H9 (cell line): ENCODE measurements around the gene RASSF7. TPM values are rescaled to one million over a fixed set of nuclear protein-coding genes. Genes with fewer than 3 reads are reported as not detected.
A peak's percentile ranks its signal among the peaks of the same experiment; 100 is the strongest.

Experiments used
- DNase-seq: peaks from one replicate; pipeline ENCODE4 v3.0.0-alpha.2; 2017
- H2AFZ ChIP-seq: one replicate; pipeline ENCODE4 v1.6.1; 2013; ENCODE audit warnings: mild to moderate bottlenecking, low read length, control low read depth, moderate library complexity
- H2AK5ac ChIP-seq: 2 replicates; pipeline ENCODE4 v1.6.1; 2013; ENCODE audit warnings: low read length, control low read depth, mixed read lengths; ENCODE audit not compliant: insufficient read length
- H2BK120ac ChIP-seq: one replicate; pipeline ENCODE4 v1.6.1; 2013; ENCODE audit warnings: low read depth, mild to moderate bottlenecking, low read length, control low read depth, inconsistent platforms; ENCODE audit not compliant: poor library complexity, severe bottlenecking
- H2BK12ac ChIP-seq: 2 replicates; pipeline ENCODE4 v1.6.1; 2013; ENCODE audit warnings: low read length, control low read depth, mixed read lengths, low read depth; ENCODE audit not compliant: insufficient read length
- H2BK15ac ChIP-seq: 2 replicates; pipeline ENCODE4 v1.6.1; 2013; ENCODE audit warnings: low read depth, low read length, control low read depth
- H2BK20ac ChIP-seq: one replicate; pipeline ENCODE4 v1.6.1; 2013; ENCODE audit warnings: low read depth, mild to moderate bottlenecking, low read length, control low read depth, inconsistent platforms; ENCODE audit not compliant: poor library complexity, severe bottlenecking
- H2BK5ac ChIP-seq: 2 replicates; pipeline ENCODE4 v1.6.1; 2013; ENCODE audit warnings: low read length, control low read depth, mixed read lengths; ENCODE audit not compliant: insufficient read length
- H3K14ac ChIP-seq: 2 replicates; pipeline ENCODE4 v1.6.1; 2013; ENCODE audit warnings: low read length, control low read depth; ENCODE audit not compliant: insufficient read depth
- H3K18ac ChIP-seq: 2 replicates; pipeline ENCODE4 v1.6.1; 2013; ENCODE audit warnings: low read depth, mild to moderate bottlenecking, mixed read lengths, low read length, control low read depth; ENCODE audit not compliant: insufficient read length
- H3K23ac ChIP-seq: 2 replicates; pipeline ENCODE4 v1.6.1; 2013; ENCODE audit warnings: low read length, control low read depth, mixed read lengths, low read depth; ENCODE audit not compliant: insufficient read length
- H3K23me2 ChIP-seq: 2 replicates; pipeline ENCODE4 v1.6.1; 2013; ENCODE audit warnings: low read depth, mild to moderate bottlenecking, mixed read lengths, low read length, control low read depth; ENCODE audit not compliant: insufficient read length, poor library complexity, severe bottlenecking
- H3K27ac ChIP-seq: 2 replicates; pipeline ENCODE4 v1.5.1; 2013; ENCODE audit warnings: low read length, control low read depth, mixed read lengths, low read depth; ENCODE audit not compliant: insufficient read length
- H3K27me3 ChIP-seq: 2 replicates; pipeline ENCODE4 v1.6.1; 2013; ENCODE audit warnings: low read length, control low read depth, inconsistent platforms; ENCODE audit not compliant: insufficient read depth
- H3K4ac ChIP-seq: 2 replicates; pipeline ENCODE4 v1.6.1; 2013; ENCODE audit warnings: low read depth, mild to moderate bottlenecking, control low read depth, inconsistent platforms, low read length, moderate library complexity
- H3K4me1 ChIP-seq: 2 replicates; pipeline ENCODE4 v1.6.1; 2013; ENCODE audit warnings: low read length, control low read depth, inconsistent platforms; ENCODE audit not compliant: insufficient read depth
- H3K4me2 ChIP-seq: 2 replicates; pipeline ENCODE4 v1.6.1; 2013; ENCODE audit warnings: low read length, control low read depth, mixed read lengths; ENCODE audit not compliant: insufficient read length, insufficient read depth
- H3K56ac ChIP-seq: 2 replicates; pipeline ENCODE4 v1.6.1; 2013; ENCODE audit warnings: low read depth, mild to moderate bottlenecking, mixed read lengths, low read length, control low read depth; ENCODE audit not compliant: insufficient read length
- H3K79me1 ChIP-seq: 2 replicates; pipeline ENCODE4 v1.6.1; 2013; ENCODE audit warnings: low read depth, mild to moderate bottlenecking, moderate library complexity, low read length, control low read depth, inconsistent platforms; ENCODE audit not compliant: insufficient read depth, poor library complexity, severe bottlenecking
- H3K79me2 ChIP-seq: 2 replicates; pipeline ENCODE4 v1.6.1; 2013; ENCODE audit warnings: low read length, control low read depth, inconsistent platforms; ENCODE audit not compliant: insufficient read depth
- H3K9ac ChIP-seq: 2 replicates; pipeline ENCODE4 v1.6.1; 2013; ENCODE audit warnings: low read length, control low read depth, mixed read lengths; ENCODE audit not compliant: insufficient read length; ENCODE audit errors: extremely low read depth
- H3K9me3 ChIP-seq: one replicate; pipeline ENCODE4 v1.6.1; 2013; ENCODE audit warnings: low read depth, low read length, inconsistent platforms; ENCODE audit not compliant: control insufficient read depth
- H3T11ph ChIP-seq: one replicate; pipeline ENCODE4 v1.6.1; 2013; ENCODE audit warnings: mild to moderate bottlenecking, low read length, control low read depth, inconsistent platforms
- H4K20me1 ChIP-seq: one replicate; pipeline ENCODE4 v1.6.1; 2013; ENCODE audit not compliant: control insufficient read depth, insufficient read length, insufficient read depth
- H4K5ac ChIP-seq: 2 replicates; pipeline ENCODE4 v1.6.1; 2013; ENCODE audit warnings: low read depth, mild to moderate bottlenecking, mixed read lengths, low read length, control low read depth; ENCODE audit not compliant: insufficient read length
- H4K8ac ChIP-seq: replicated peaks from 2 replicates; pipeline ENCODE4 v1.6.1; 2013; ENCODE audit warnings: low read length, control low read depth, mixed read lengths, low read depth; ENCODE audit not compliant: insufficient read length
- H4K91ac ChIP-seq: 2 replicates; pipeline ENCODE4 v1.6.1; 2013; ENCODE audit warnings: low read depth, mild to moderate bottlenecking, moderate library complexity, mixed read lengths, low read length, control low read depth; ENCODE audit not compliant: insufficient read length
- H3K27ac Mint-ChIP-seq, 3 experiments: 2 replicates in 2 of 3; 3 replicates in 1 of 3; pipeline ENCODE4 v1.8.0; 2020 to 2021; ENCODE audit warnings: mixed read lengths in 3 of 3, mild to moderate bottlenecking in 1 of 3, moderate library complexity in 1 of 3
- H3K27me3 Mint-ChIP-seq: 2 replicates; pipeline ENCODE4 v1.8.0; 2021; ENCODE audit warnings: low read depth, mild to moderate bottlenecking, moderate library complexity, mixed read lengths
- H3K36me3 Mint-ChIP-seq, 3 experiments: 2 replicates in 2 of 3; 3 replicates in 1 of 3; pipeline ENCODE4 v1.8.0; 2020 to 2021; ENCODE audit warnings: low read depth in 3 of 3, mixed read lengths in 3 of 3; ENCODE audit not compliant: insufficient read depth in 1 of 3
- H3K4me1 Mint-ChIP-seq, 2 experiments: 2 replicates each; pipeline ENCODE4 v1.8.0; 2020; ENCODE audit warnings: mixed read lengths in 2 of 2
- H3K4me3 Mint-ChIP-seq, 2 experiments: 2 replicates in 1 of 2; 3 replicates in 1 of 2; pipeline ENCODE4 v1.8.0; 2020 to 2021; ENCODE audit warnings: mild to moderate bottlenecking in 2 of 2, mixed read lengths in 2 of 2, moderate library complexity in 1 of 2
- H3K9me3 Mint-ChIP-seq, 2 experiments: 2 replicates in 1 of 2; 3 replicates in 1 of 2; pipeline ENCODE4 v1.8.0; 2020; ENCODE audit warnings: mild to moderate bottlenecking in 2 of 2, mixed read lengths in 2 of 2, moderate library complexity in 1 of 2
- CTCF ChIP-seq: fragments of 200-600 bp; sonication (generic); conservative IDR thresholded peaks from 3 replicates; pipeline ENCODE4 v1.8.0; 2021; ENCODE audit warnings: antibody characterized with exemption, mild to moderate bottlenecking
- WGBS: extraction: QIAGEN DNeasy Blood & Tissue Kit; methylation state at CpG from one replicate; pipeline ENCODE4 v1.1.7; 2013; ENCODE audit warnings: missing lambda C conversion rate, low lambda C conversion rate, mixed read lengths; ENCODE audit not compliant: insufficient read length; ENCODE audit errors: extremely low coverage; 5-methylcytosine and 5-hydroxymethylcytosine counted together
- total RNA-seq: library from RNA; stranded (reverse); gene quantifications from 2 replicates; pipeline ENCODE4 v1.2.1, GENCODE V29; 2021

The RASSF7 gene
- total RNA-seq, 1 experiment from 2014 or later, result 26.3 TPM

GRCh38 chr11:587978-588380 lies 27.2 kb downstream of the RASSF7 start:
- no peak overlapping the region for H4K5ac ChIP-seq
- no peak overlapping the region for H2BK15ac ChIP-seq
- H3K4me2 ChIP-seq, result no peak overlapping the region
- H3K23me2 ChIP-seq, result no peaks in the 10 kb centered on the region
- H3K23ac ChIP-seq, result no peak overlapping the region
- H3K36me3 Mint-ChIP-seq, result peaks cover 45 to 82% (median 77%) of the 10 kb centered on the region in 3 experiments
- no peaks in the 10 kb centered on the region for H3K27me3 ChIP-seq
- H3K14ac ChIP-seq, result no peak overlapping the region
- H3K4ac ChIP-seq, result no peak overlapping the region
- H2BK120ac ChIP-seq, result no peak overlapping the region
- peak overlapping the region in 1 of 3 experiments; percentile 55; a peak in 2 of 7 replicates for H3K27ac Mint-ChIP-seq
- no peaks in the 10 kb centered on the region for H3K4me1 Mint-ChIP-seq
- peaks cover 3% of the 10 kb centered on the region for H4K20me1 ChIP-seq
- no peak overlapping the region for H2AFZ ChIP-seq
- H3K4me1 ChIP-seq, result no peaks in the 10 kb centered on the region
- H4K91ac ChIP-seq, result no peak overlapping the region
- H3K27ac ChIP-seq, result no peak overlapping the region
- no peak for DNase-seq
- H3K9me3 Mint-ChIP-seq, result no peaks in the 10 kb centered on the region
- H2BK12ac ChIP-seq, result no peak overlapping the region
- no peak overlapping the region for H2BK20ac ChIP-seq
- no peaks in the 10 kb centered on the region for H3K9me3 ChIP-seq
- H3K79me1 ChIP-seq, result peaks cover 7% of the 10 kb centered on the region
- no peak overlapping the region for H4K8ac ChIP-seq
- no peak overlapping the region for H3K4me3 Mint-ChIP-seq
- WGBS, result no CpG with 5 or more reads among the region's 6 CpGs
- H3K79me2 ChIP-seq, result no peaks in the 10 kb centered on the region; the same call in 1 of the 2 replicates
- H2AK5ac ChIP-seq, result no peak overlapping the region
- H3K9ac ChIP-seq, result no peak overlapping the region
- no peak for TF ChIP-seq CTCF
- no peak overlapping the region for H3K56ac ChIP-seq
- H3K27me3 Mint-ChIP-seq, result no peaks in the 10 kb centered on the region
- no peak overlapping the region for H3K18ac ChIP-seq
- no peak overlapping the region for H3T11ph ChIP-seq
- no peak overlapping the region for H2BK5ac ChIP-seq
